ENCODE data around the gene VSTM5.

VSTM5 gene

DNA sequence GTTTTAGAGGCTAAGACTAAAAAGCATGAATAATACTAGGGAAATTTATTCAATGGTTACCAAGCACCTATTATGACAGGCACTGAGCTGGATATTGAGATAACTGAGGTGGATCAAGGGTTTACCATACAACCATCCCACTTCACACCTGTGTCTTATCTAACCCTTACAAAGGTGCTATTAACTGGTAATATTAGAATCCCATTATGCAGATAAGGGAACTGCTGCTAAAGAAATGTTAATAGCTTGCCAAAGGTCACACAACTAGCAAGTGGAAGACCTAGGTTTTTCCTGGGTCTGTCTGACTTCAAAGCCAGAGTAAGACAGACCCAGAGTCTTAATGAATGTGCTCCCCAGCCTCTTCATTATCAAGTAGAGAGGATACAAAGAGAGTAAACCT is 21.1 kb upstream of the VSTM5 start:
- TF ChIP-seq TAF1 (IDR thresholded peaks at IDR 0.05; ENCODE audit: borderline replicate concordance, insufficient read depth, low read length) (no peak), SIN3A (IDR thresholded peaks at IDR 0.05; ENCODE audit: borderline replicate concordance, insufficient read depth, low read length) (no peak), FOXP2 (optimal IDR thresholded peaks at IDR 0.05; ENCODE audit: borderline replicate concordance, extremely low read depth, extremely low read length, insufficient read depth) (no peak), POLR2AphosphoS5 (IDR thresholded peaks at IDR 0.05; ENCODE audit: low read depth, low read length) (no peak)
- TF ChIP-seq, protein P1, sequence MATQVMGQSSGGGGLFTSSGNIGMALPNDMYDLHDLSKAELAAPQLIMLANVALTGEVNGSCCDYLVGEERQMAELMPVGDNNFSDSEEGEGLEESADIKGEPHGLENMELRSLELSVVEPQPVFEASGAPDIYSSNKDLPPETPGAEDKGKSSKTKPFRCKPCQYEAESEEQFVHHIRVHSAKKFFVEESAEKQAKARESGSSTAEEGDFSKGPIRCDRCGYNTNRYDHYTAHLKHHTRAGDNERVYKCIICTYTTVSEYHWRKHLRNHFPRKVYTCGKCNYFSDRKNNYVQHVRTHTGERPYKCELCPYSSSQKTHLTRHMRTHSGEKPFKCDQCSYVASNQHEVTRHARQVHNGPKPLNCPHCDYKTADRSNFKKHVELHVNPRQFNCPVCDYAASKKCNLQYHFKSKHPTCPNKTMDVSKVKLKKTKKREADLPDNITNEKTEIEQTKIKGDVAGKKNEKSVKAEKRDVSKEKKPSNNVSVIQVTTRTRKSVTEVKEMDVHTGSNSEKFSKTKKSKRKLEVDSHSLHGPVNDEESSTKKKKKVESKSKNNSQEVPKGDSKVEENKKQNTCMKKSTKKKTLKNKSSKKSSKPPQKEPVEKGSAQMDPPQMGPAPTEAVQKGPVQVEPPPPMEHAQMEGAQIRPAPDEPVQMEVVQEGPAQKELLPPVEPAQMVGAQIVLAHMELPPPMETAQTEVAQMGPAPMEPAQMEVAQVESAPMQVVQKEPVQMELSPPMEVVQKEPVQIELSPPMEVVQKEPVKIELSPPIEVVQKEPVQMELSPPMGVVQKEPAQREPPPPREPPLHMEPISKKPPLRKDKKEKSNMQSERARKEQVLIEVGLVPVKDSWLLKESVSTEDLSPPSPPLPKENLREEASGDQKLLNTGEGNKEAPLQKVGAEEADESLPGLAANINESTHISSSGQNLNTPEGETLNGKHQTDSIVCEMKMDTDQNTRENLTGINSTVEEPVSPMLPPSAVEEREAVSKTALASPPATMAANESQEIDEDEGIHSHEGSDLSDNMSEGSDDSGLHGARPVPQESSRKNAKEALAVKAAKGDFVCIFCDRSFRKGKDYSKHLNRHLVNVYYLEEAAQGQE (IDR thresholded peaks at IDR 0.05; ENCODE audit: insufficient read depth in 1 of 2, low read depth in 2 of 2, low read length in 2 of 2) = no peak

DNA sequence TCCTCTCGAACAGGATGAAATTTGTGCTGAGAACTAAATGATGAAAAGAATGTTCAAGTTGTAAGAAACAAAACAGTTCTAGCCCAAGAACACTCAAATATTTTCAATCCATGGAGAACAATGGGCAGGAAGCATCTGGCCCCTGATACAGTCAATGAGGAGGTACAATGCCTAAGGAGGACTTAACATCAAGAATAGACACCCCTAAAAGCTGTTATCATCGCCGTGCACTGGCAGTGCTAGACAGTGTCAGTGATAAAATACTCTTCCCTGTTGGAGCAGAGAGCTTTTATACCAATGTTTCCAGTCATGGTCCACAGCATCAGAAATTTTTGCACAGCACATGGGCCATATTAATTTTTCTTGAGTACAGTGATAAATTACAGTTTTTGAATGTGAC is 20.2 kb upstream of the VSTM5 start:
- TF ChIP-seq SIN3A (IDR thresholded peaks at IDR 0.05; ENCODE audit: borderline replicate concordance, insufficient read depth, low read length) (no peak), POLR2AphosphoS5 (IDR thresholded peaks at IDR 0.05; ENCODE audit: low read depth, low read length) (no peak), TAF1 (IDR thresholded peaks at IDR 0.05; ENCODE audit: borderline replicate concordance, insufficient read depth, low read length) (no peak), FOXP2 (optimal IDR thresholded peaks at IDR 0.05; ENCODE audit: borderline replicate concordance, extremely low read depth, extremely low read length, insufficient read depth) (no peak)
- TF ChIP-seq, protein P1 (IDR thresholded peaks at IDR 0.05; ENCODE audit: insufficient read depth in 1 of 2, low read depth in 2 of 2, low read length in 2 of 2) = no peak

DNA sequence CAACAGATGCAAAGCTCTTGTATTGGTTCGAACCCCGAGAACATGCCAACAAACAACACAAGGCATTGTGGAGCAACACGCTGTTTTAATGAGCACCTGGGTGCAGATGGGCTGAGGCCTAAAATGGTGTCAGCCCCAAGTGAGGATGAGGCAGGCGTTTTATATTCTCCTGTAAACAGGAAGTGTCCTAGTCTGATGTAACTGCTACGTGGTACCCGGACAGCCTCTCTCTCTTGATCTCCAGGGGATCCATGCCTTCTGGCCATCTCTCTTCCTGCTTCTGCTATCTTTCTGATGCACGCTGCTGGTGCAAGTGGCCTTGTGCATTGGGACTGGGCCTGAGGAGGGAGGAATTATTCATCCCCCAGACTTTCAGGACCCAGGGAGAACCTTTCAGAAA is 19.4 kb upstream of the VSTM5 start:
- TF ChIP-seq POLR2AphosphoS5 (IDR thresholded peaks at IDR 0.05; ENCODE audit: low read depth, low read length) (no peak), SIN3A (IDR thresholded peaks at IDR 0.05; ENCODE audit: borderline replicate concordance, insufficient read depth, low read length) (no peak), FOXP2 (optimal IDR thresholded peaks at IDR 0.05; ENCODE audit: borderline replicate concordance, extremely low read depth, extremely low read length, insufficient read depth) (no peak), TAF1 (IDR thresholded peaks at IDR 0.05; ENCODE audit: borderline replicate concordance, insufficient read depth, low read length) (no peak)
- TF ChIP-seq, protein P1 (IDR thresholded peaks at IDR 0.05; ENCODE audit: insufficient read depth in 1 of 2, low read depth in 2 of 2, low read length in 2 of 2) = no peak

DNA sequence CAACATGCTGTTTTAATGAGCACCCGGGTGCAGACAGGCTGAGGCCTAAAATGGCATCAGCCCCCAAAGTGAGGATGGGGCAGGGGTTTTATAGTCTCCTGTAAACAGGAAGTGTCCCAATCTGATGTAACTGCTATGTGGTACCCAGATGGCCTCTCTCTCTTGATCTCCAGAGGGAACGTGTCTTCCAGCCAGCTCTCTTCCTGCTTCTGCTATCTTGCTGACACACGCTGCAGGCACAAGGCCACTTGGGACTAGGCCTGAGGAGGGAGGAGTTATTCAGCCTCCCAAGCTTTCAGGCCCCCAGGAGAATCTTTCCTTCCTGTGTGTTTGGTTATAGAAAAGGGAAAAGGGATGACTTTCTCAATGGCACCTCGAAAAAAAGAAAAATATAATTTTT is 11.4 kb upstream of the VSTM5 start:
- TF ChIP-seq SIN3A (IDR thresholded peaks at IDR 0.05; ENCODE audit: borderline replicate concordance, insufficient read depth, low read length) (no peak), TAF1 (IDR thresholded peaks at IDR 0.05; ENCODE audit: borderline replicate concordance, insufficient read depth, low read length) (no peak), FOXP2 (optimal IDR thresholded peaks at IDR 0.05; ENCODE audit: borderline replicate concordance, extremely low read depth, extremely low read length, insufficient read depth) (no peak), POLR2AphosphoS5 (IDR thresholded peaks at IDR 0.05; ENCODE audit: low read depth, low read length) (no peak)
- TF ChIP-seq, protein P1 (IDR thresholded peaks at IDR 0.05; ENCODE audit: insufficient read depth in 1 of 2, low read depth in 2 of 2, low read length in 2 of 2) = no peak
